GM10266 (cell line): ENCODE measurements around the gene SLC16A6.
"Not testable (repeated sequence)": the region's sequence is repeated elsewhere in the genome, so short reads cannot be mapped to it uniquely, and the experiment has no call there.

Experiments used
- DNase-seq: peaks from one replicate; pipeline ENCODE4 v3.0.0; 2012; ENCODE audit errors: extremely low spot score
- CTCF ChIP-seq: IDR thresholded peaks from 2 replicates; pipeline ENCODE4 v1.5.1; 2012; ENCODE audit warnings: mild to moderate bottlenecking, low read depth; ENCODE audit not compliant: control insufficient read depth, insufficient read depth; ENCODE audit errors: missing control alignments

SLC16A6 gene

GRCh38 chr17:68290955-68291835 lies at the start of gene SLC16A6, which contains the start of gene ARSG:
Gene SLC16A6, minus strand, starts transcription at chr17:68291127. Its CDS starts 12,807 bp downstream, at chr17:68278320.
Gene ARSG, plus strand, starts transcription at chr17:68291495. Its CDS starts 15,999 bp downstream, at chr17:68307494.
- DNase-seq = peak; percentile 93

GRCh38 chr17:68334393-68334792 lies 43.5 kb upstream of the SLC16A6 start:
- DNase-seq = no peak
- no peak for TF ChIP-seq CTCF

More at GRCh38 chr17:68290955-68291835, at the start of gene SLC16A6, which contains the start of gene ARSG:
- no peak for TF ChIP-seq CTCF

- DNase-seq = not testable (repeated sequence)
These were observed 41.0 kb upstream of the SLC16A6 start for GRCh38 chr17:68331932-68332331.

- no peak for DNase-seq
- no peak for TF ChIP-seq CTCF
These were observed 38.4 kb upstream of the SLC16A6 start for GRCh38 chr17:68329331-68329730.

- no peak for TF ChIP-seq CTCF
- DNase-seq = no peak
These were observed 37.7 kb upstream of the SLC16A6 start for GRCh38 chr17:68328676-68329075.

GRCh38 chr17:68327823-68328557 lies 37.1 kb upstream of the SLC16A6 start:
- no peak for TF ChIP-seq CTCF
- no peak for DNase-seq

GRCh38 chr17:68326681-68327080 lies 35.8 kb upstream of the SLC16A6 start:
- no peak for TF ChIP-seq CTCF
- DNase-seq = no peak
